Activated CD8-positive, alpha-beta memory T cell treated with anti-CD3 and anti-CD28 coated beads, Interleukin-2, amount 50 U/mL, for 48 hours (primary cell): ENCODE data around the gene MCCC2.
"Not testable (repeated sequence)": the region's sequence is repeated elsewhere in the genome, so short reads cannot be mapped to it uniquely, and the experiment has no call there.

Experiments used
- DNase-seq: peaks from one replicate; pipeline ENCODE4 v3.0.0-alpha.2; 2020

Gene MCCC2

GRCh38 chr5:71663191-71663969, 76.2 kb downstream of the MCCC2 start:
- no peak for DNase-seq

GRCh38 chr5:71664615-71665014, 77.5 kb downstream of the MCCC2 start:
- not testable (repeated sequence) for DNase-seq

GRCh38 chr5:71666321-71666720, 79.2 kb downstream of the MCCC2 start:
- DNase-seq: no peak

GRCh38 chr5:71677977-71678376, 90.8 kb downstream of the MCCC2 start:
- DNase-seq: no peak

- no peak for DNase-seq
Observed at GRCh38 chr5:71679714-71680113, 92.6 kb downstream of the MCCC2 start.

GRCh38 chr5:71680510-71680909, 93.4 kb downstream of the MCCC2 start:
- no peak for DNase-seq

- DNase-seq: no peak
Observed at GRCh38 chr5:71681296-71681695, 94.2 kb downstream of the MCCC2 start.

- DNase-seq: no peak
Observed at GRCh38 chr5:71684309-71684708, 97.2 kb downstream of the MCCC2 start.

GRCh38 chr5:71693828-71694427, 106.8 kb downstream of the MCCC2 start:
- DNase-seq: no peak

GRCh38 chr5:71695071-71695470, 107.9 kb downstream of the MCCC2 start:
- no peak for DNase-seq

GRCh38 chr5:71695595-71695994, 108.5 kb downstream of the MCCC2 start:
- DNase-seq: no peak

GRCh38 chr5:71697967-71698366, 110.8 kb downstream of the MCCC2 start:
- DNase-seq: no peak

DNA sequence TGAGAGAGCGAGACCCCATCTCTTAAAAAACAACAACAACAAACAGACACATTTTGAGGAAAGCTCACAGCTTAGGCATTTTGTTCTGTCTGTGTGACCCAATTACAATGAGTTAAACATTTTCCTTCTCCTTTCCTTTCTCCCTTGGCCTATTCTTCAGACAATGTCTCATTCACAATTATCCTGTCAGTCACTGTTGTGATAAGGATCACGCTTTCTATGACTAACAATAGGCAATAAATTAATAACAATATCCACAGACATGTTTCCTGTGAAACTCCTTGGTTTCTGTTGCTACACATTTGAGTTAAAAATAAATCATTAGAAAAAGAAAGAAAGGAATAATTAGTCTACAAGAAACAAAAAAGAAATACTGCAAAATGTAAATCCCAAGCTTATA, 112.1 kb downstream of the MCCC2 start:
- no peak for DNase-seq

DNA sequence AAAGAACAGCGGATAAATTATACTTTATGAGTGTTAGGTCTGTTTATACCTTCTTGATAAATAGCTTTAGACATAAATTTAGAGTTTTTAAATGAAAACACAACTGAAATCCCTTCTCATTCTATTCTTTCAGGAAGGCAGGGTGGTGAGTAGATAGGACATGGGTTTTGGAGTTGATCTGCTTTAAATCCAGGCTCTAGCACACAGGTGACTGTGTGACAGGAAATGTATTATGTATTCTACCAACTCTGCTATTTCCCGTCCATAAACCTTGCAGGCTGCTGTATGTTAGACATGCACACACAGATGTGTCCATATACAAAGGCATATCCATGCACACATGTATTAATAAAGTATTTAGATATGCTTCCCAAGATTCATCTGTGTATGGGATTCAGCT, 112.6 kb downstream of the MCCC2 start:
- no peak for DNase-seq

- no peak for DNase-seq
Observed at GRCh38 chr5:71700803-71701202, 113.7 kb downstream of the MCCC2 start.

- no peak for DNase-seq
Observed at GRCh38 chr5:71701407-71701806, 114.3 kb downstream of the MCCC2 start.

DNA sequence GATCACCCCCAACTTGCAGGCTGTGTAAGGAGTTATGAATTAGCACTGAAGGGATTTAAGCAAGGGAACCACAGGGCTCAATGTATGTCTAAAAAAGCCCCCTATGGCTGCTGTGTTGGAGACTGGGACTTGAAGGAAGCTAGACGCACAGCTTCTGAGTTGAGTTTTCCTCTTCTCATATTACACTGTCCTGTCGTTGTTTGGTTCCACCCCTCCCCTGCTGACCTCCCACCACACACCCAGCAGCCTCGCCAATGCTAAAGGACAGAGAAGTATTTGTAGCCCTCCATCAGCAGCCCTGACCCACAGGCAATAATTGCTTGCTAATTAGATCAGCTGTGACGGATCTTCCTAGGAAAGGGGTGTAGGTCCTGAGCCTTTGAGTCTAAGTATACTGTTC, 116.8 kb downstream of the MCCC2 start:
- DNase-seq: no peak

- no peak for DNase-seq
Observed at GRCh38 chr5:71705421-71705820, 118.3 kb downstream of the MCCC2 start.

GRCh38 chr5:71706906-71707305, 119.8 kb downstream of the MCCC2 start:
- DNase-seq: no peak
